Lower leg skin (tissue), 3 donors: Measurements from ENCODE around the gene P3H2.

Experiments
- POLR2A ChIP-seq, 2 donors: fragments of 450-650 bp; IDR thresholded peaks; one replicate each; pipeline ENCODE4 v1.6.1; 2016 to 2017; ENCODE audit warnings: antibody characterized with exemption in 2 of 2, mild to moderate bottlenecking in 1 of 2, moderate library complexity in 1 of 2
- TF ChIP-seq, protein P1 (sequence below), 3 donors: fragments of 450-650 bp; IDR thresholded peaks; one replicate each; pipeline ENCODE4 v1.5.1; 2016; ENCODE audit warnings: antibody characterized with exemption in 3 of 3, mild to moderate bottlenecking in 3 of 3, moderate library complexity in 2 of 3

DNA sequence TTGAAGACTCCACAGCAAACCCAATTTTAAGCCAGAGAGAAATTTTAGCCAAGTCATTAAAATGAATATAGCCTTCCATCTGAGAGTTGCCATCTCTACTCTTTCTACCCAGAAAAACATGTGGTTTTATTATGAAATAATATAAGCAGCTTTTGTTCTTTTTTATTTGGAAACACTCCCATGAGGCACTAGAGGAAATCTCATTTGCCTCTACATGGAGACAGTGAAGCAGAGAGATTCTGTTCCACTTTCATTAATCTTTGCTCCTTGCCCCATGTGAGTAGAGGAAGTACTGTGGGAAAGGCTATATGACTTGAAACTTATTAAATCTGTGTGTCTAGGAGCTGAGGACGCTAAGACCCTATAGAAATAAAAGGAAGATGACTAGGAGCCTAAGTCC is 111.1 kb downstream of the P3H2 start:
- TF ChIP-seq, protein P1, sequence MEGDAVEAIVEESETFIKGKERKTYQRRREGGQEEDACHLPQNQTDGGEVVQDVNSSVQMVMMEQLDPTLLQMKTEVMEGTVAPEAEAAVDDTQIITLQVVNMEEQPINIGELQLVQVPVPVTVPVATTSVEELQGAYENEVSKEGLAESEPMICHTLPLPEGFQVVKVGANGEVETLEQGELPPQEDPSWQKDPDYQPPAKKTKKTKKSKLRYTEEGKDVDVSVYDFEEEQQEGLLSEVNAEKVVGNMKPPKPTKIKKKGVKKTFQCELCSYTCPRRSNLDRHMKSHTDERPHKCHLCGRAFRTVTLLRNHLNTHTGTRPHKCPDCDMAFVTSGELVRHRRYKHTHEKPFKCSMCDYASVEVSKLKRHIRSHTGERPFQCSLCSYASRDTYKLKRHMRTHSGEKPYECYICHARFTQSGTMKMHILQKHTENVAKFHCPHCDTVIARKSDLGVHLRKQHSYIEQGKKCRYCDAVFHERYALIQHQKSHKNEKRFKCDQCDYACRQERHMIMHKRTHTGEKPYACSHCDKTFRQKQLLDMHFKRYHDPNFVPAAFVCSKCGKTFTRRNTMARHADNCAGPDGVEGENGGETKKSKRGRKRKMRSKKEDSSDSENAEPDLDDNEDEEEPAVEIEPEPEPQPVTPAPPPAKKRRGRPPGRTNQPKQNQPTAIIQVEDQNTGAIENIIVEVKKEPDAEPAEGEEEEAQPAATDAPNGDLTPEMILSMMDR (IDR thresholded peaks at IDR 0.05): no peak
- TF ChIP-seq POLR2A (IDR thresholded peaks at IDR 0.05): no peak
